ENCODE data around the gene COL28A1. TPM values are rescaled to one million over a fixed set of nuclear protein-coding genes. Genes with fewer than 3 reads are reported as not detected.

The COL28A1 gene
- total and polyA plus RNA-seq, 4 donors = 0.26 to 3.2 (median 1.1) TPM

DNA sequence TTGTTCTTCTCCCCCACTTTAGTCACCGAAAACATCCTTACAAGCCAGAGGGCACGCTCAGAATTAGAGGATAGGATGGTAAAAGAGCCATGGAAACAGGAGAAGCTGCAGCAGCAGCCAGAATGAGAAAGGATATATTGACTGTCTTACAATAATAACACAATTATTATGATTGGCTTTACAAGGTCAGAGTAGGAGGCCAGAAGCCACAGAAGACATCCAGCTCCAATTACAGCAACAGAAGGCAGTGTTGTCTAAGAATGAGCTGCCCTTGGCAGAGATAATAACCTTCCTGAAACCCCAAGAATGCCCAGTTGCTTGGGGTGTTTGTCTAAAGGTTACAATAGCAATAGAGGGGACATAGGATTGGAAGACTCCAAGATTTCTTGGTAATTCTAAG is 184.5 kb downstream of the COL28A1 start:
- intact Hi-C loops (cut with DNase I) = no loop called here
- DNase-seq (no peak), ATAC-seq (ENCODE audit: low FRiP score) (no peak)
- H3K4me3 ChIP-seq (ENCODE audit: low read length in 2 of 2) = no peak overlapping the region
- no peaks in the 10 kb centered on the region for H3K4me1 ChIP-seq (ENCODE audit: control insufficient read depth in 1 of 2, insufficient read depth in 2 of 2, low read length in 2 of 2)
- H3K27me3 ChIP-seq (ENCODE audit: control insufficient read depth in 1 of 2, insufficient read depth in 2 of 2, low read length in 1 of 2) = no peaks in the 10 kb centered on the region
- no peaks in the 10 kb centered on the region for H3K36me3 ChIP-seq (ENCODE audit: control insufficient read depth in 1 of 2, insufficient read depth in 2 of 2, low read length in 1 of 2)
- no peaks in the 10 kb centered on the region for H3K9me3 ChIP-seq (ENCODE audit: control insufficient read depth, low read length)
- 8 to 16% methylated on average over 2 of the region's 2 CpGs for WGBS, 2 donors
- no peak overlapping the region for H3K27ac ChIP-seq (ENCODE audit: low read depth in 1 of 2, low read length in 2 of 2)

GRCh38 chr7:7349156-7349555 is 186.5 kb downstream of the COL28A1 start:
- Histone ChIP-seq H3K27ac (ENCODE audit: low read depth in 1 of 2, low read length in 2 of 2) (no peak overlapping the region), H3K36me3 (ENCODE audit: control insufficient read depth in 1 of 2, insufficient read depth in 2 of 2, low read length in 1 of 2) (no peaks in the 10 kb centered on the region), H3K27me3 (ENCODE audit: control insufficient read depth in 1 of 2, insufficient read depth in 2 of 2, low read length in 1 of 2) (no peaks in the 10 kb centered on the region), H3K9me3 (ENCODE audit: control insufficient read depth, low read length) (no peaks in the 10 kb centered on the region), H3K4me3 (ENCODE audit: low read length in 2 of 2) (no peak overlapping the region), H3K4me1 (ENCODE audit: control insufficient read depth in 1 of 2, insufficient read depth in 2 of 2, low read length in 2 of 2) (no peaks in the 10 kb centered on the region)
- WGBS, 2 donors = 75 to 78% methylated on average over 2 of the region's 2 CpGs
- intact Hi-C loops (cut with DNase I) = no loop called here
- ATAC-seq (ENCODE audit: low FRiP score) (no peak), DNase-seq (no peak)

GRCh38 chr7:7347045-7347444 is 188.6 kb downstream of the COL28A1 start:
- no peak for ATAC-seq (ENCODE audit: low FRiP score)
- no peaks in the 10 kb centered on the region for H3K4me1 ChIP-seq (ENCODE audit: control insufficient read depth in 1 of 2, insufficient read depth in 2 of 2, low read length in 2 of 2)
- no peak overlapping the region for H3K4me3 ChIP-seq (ENCODE audit: low read length in 2 of 2)
- no peak overlapping the region for H3K27ac ChIP-seq (ENCODE audit: low read depth in 1 of 2, low read length in 2 of 2)
- no peak for DNase-seq
- H3K27me3 ChIP-seq (ENCODE audit: control insufficient read depth in 1 of 2, insufficient read depth in 2 of 2, low read length in 1 of 2) = no peaks in the 10 kb centered on the region
- intact Hi-C loops (cut with DNase I) = no loop called here
- no peaks in the 10 kb centered on the region for H3K9me3 ChIP-seq (ENCODE audit: control insufficient read depth, low read length)
- H3K36me3 ChIP-seq (ENCODE audit: control insufficient read depth in 1 of 2, insufficient read depth in 2 of 2, low read length in 1 of 2) = no peaks in the 10 kb centered on the region

- DNase-seq = no peak
- Histone ChIP-seq H3K27ac (ENCODE audit: low read depth in 1 of 2, low read length in 2 of 2) (no peak overlapping the region), H3K4me1 (ENCODE audit: control insufficient read depth in 1 of 2, insufficient read depth in 2 of 2, low read length in 2 of 2) (no peaks in the 10 kb centered on the region), H3K27me3 (ENCODE audit: control insufficient read depth in 1 of 2, insufficient read depth in 2 of 2, low read length in 1 of 2) (no peaks in the 10 kb centered on the region), H3K36me3 (ENCODE audit: control insufficient read depth in 1 of 2, insufficient read depth in 2 of 2, low read length in 1 of 2) (no peaks in the 10 kb centered on the region), H3K9me3 (ENCODE audit: control insufficient read depth, low read length) (no peaks in the 10 kb centered on the region), H3K4me3 (ENCODE audit: low read length in 2 of 2) (no peak overlapping the region)
- ATAC-seq (ENCODE audit: low FRiP score) = no peak
- intact Hi-C loops (cut with DNase I) = no loop called here
- 89 to 90% methylated on average over 3 of the region's 3 CpGs for WGBS, 2 donors
Observed at GRCh38 chr7:7344583-7344982, 191.1 kb downstream of the COL28A1 start.

DNA sequence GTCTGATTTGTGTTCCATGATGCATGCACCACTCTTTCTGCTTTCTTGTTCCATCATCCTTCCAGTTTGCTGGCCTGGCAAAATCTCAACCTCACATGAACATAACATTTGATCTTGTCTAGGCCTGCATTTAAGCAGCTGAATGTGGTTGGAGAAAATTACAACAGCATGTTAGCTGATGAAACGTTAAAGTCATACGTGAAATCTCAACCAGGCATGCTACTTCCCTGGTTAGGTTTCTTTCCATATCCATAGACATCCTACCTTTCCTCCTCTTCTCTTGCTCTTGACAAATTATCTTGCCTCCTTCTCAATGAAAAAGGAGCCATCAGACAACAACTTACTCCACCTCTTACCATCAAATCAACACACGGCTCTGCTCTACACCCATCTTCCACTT is 199.8 kb downstream of the COL28A1 start:
- no peaks in the 10 kb centered on the region for H3K36me3 ChIP-seq (ENCODE audit: control insufficient read depth in 1 of 2, insufficient read depth in 2 of 2, low read length in 1 of 2)
- no peaks in the 10 kb centered on the region for H3K9me3 ChIP-seq (ENCODE audit: control insufficient read depth, low read length)
- no peaks in the 10 kb centered on the region for H3K27me3 ChIP-seq (ENCODE audit: control insufficient read depth in 1 of 2, insufficient read depth in 2 of 2, low read length in 1 of 2)
- DNase-seq (no peak), ATAC-seq (ENCODE audit: low FRiP score) (no peak)
- intact Hi-C loops (cut with DNase I) = no loop called here
- H3K4me1 ChIP-seq (ENCODE audit: control insufficient read depth in 1 of 2, insufficient read depth in 2 of 2, low read length in 2 of 2) = no peaks in the 10 kb centered on the region
- no peak overlapping the region for H3K4me3 ChIP-seq (ENCODE audit: low read length in 2 of 2)
- H3K27ac ChIP-seq (ENCODE audit: low read depth in 1 of 2, low read length in 2 of 2) = no peak overlapping the region
- 62% methylated on average over 3 of the region's 3 CpGs for WGBS, 2 donors

- WGBS, 2 donors = 93 to 96% methylated on average over 2 of the region's 2 CpGs
- DNase-seq = no peak
- Histone ChIP-seq H3K27me3 (ENCODE audit: control insufficient read depth in 1 of 2, insufficient read depth in 2 of 2, low read length in 1 of 2) (no peaks in the 10 kb centered on the region), H3K4me1 (ENCODE audit: control insufficient read depth in 1 of 2, insufficient read depth in 2 of 2, low read length in 2 of 2) (no peaks in the 10 kb centered on the region), H3K27ac (ENCODE audit: low read depth in 1 of 2, low read length in 2 of 2) (no peak overlapping the region), H3K36me3 (ENCODE audit: control insufficient read depth in 1 of 2, insufficient read depth in 2 of 2, low read length in 1 of 2) (no peaks in the 10 kb centered on the region), H3K9me3 (ENCODE audit: control insufficient read depth, low read length) (no peaks in the 10 kb centered on the region), H3K4me3 (ENCODE audit: low read length in 2 of 2) (no peak overlapping the region)
- ATAC-seq (ENCODE audit: low FRiP score) = no peak
- intact Hi-C loops (cut with DNase I) = no loop called here
Observed at GRCh38 chr7:7335215-7335614, 200.5 kb downstream of the COL28A1 start.

- no peaks in the 10 kb centered on the region for H3K9me3 ChIP-seq (ENCODE audit: control insufficient read depth, low read length)
- no peaks in the 10 kb centered on the region for H3K36me3 ChIP-seq (ENCODE audit: control insufficient read depth in 1 of 2, insufficient read depth in 2 of 2, low read length in 1 of 2)
- WGBS, 2 donors = 81 to 89% methylated on average over 3 of the region's 3 CpGs
- no peak overlapping the region for H3K4me3 ChIP-seq (ENCODE audit: low read length in 2 of 2)
- ATAC-seq (ENCODE audit: low FRiP score) = no peak
- intact Hi-C loops (cut with DNase I) = no loop called here
- no peak overlapping the region for H3K27ac ChIP-seq (ENCODE audit: low read depth in 1 of 2, low read length in 2 of 2)
- no peaks in the 10 kb centered on the region for H3K4me1 ChIP-seq (ENCODE audit: control insufficient read depth in 1 of 2, insufficient read depth in 2 of 2, low read length in 2 of 2)
- H3K27me3 ChIP-seq (ENCODE audit: control insufficient read depth in 1 of 2, insufficient read depth in 2 of 2, low read length in 1 of 2) = no peaks in the 10 kb centered on the region
- no peak for DNase-seq
Observed at GRCh38 chr7:7333610-7334009, 202.1 kb downstream of the COL28A1 start.

GRCh38 chr7:7331523-7331922 is 204.2 kb downstream of the COL28A1 start:
- no peak overlapping the region for H3K27ac ChIP-seq (ENCODE audit: low read depth in 1 of 2, low read length in 2 of 2)
- H3K4me3 ChIP-seq (ENCODE audit: low read length in 2 of 2) = no peak overlapping the region
- no peaks in the 10 kb centered on the region for H3K4me1 ChIP-seq (ENCODE audit: control insufficient read depth in 1 of 2, insufficient read depth in 2 of 2, low read length in 2 of 2)
- H3K9me3 ChIP-seq (ENCODE audit: control insufficient read depth, low read length) = no peaks in the 10 kb centered on the region
- H3K36me3 ChIP-seq (ENCODE audit: control insufficient read depth in 1 of 2, insufficient read depth in 2 of 2, low read length in 1 of 2) = no peaks in the 10 kb centered on the region
- H3K27me3 ChIP-seq (ENCODE audit: control insufficient read depth in 1 of 2, insufficient read depth in 2 of 2, low read length in 1 of 2) = no peaks in the 10 kb centered on the region
- intact Hi-C loops (cut with DNase I) = no loop called here
- WGBS, 2 donors = 66 to 80% methylated on average over 4 of the region's 4 CpGs
- DNase-seq = no peak
- ATAC-seq (ENCODE audit: low FRiP score) = no peak

DNA sequence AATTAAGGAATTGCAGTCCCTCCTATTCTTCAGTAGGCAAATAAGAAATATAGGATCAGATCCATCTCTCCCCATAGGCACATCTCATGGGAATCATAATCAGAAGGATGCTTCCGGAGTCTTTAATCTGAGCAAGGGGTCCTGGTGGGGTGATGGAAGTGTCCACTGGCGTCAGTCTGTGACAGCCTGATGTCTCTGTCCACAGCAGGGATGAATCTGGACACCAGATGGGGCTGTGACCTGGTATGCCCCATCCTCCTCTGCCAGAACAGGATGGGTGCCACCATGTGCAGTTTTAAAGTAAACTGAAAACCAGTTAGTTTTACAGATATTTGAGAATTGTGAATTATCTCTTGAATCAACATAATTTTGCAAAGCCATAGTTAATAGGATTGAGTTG is 204.7 kb downstream of the COL28A1 start:
- H3K36me3 ChIP-seq (ENCODE audit: control insufficient read depth in 1 of 2, insufficient read depth in 2 of 2, low read length in 1 of 2) = no peaks in the 10 kb centered on the region
- no peak overlapping the region for H3K27ac ChIP-seq (ENCODE audit: low read depth in 1 of 2, low read length in 2 of 2)
- ATAC-seq (ENCODE audit: low FRiP score) (no peak), DNase-seq (no peak)
- H3K4me3 ChIP-seq (ENCODE audit: low read length in 2 of 2) = no peak overlapping the region
- intact Hi-C loops (cut with DNase I) = no loop called here
- H3K4me1 ChIP-seq (ENCODE audit: control insufficient read depth in 1 of 2, insufficient read depth in 2 of 2, low read length in 2 of 2) = no peaks in the 10 kb centered on the region
- no peaks in the 10 kb centered on the region for H3K9me3 ChIP-seq (ENCODE audit: control insufficient read depth, low read length)
- WGBS, 2 donors = 82 to 88% methylated on average over 2 of the region's 2 CpGs
- H3K27me3 ChIP-seq (ENCODE audit: control insufficient read depth in 1 of 2, insufficient read depth in 2 of 2, low read length in 1 of 2) = no peaks in the 10 kb centered on the region
